PFSK-1 (cell line): ENCODE data around the gene TFPI.

ENCODE experiments used
- FOXP2 ChIP-seq: optimal IDR thresholded peaks from 2 replicates; pipeline ENCODE3; 2011; ENCODE audit warnings: borderline replicate concordance, control low read depth, inconsistent platforms; ENCODE audit not compliant: insufficient read depth; ENCODE audit errors: extremely low read length, extremely low read depth
- POLR2AphosphoS5 ChIP-seq: IDR thresholded peaks from 2 replicates; pipeline ENCODE4 v1.6.1; 2012; ENCODE audit warnings: low read depth, mild to moderate bottlenecking, control low read depth, low read length, moderate library complexity
- SIN3A ChIP-seq: IDR thresholded peaks from 2 replicates; pipeline ENCODE4 v1.6.1; 2012; ENCODE audit warnings: mild to moderate bottlenecking, low read length, moderate library complexity, borderline replicate concordance; ENCODE audit not compliant: insufficient read depth
- TAF1 ChIP-seq: IDR thresholded peaks from 2 replicates; pipeline ENCODE4 v1.6.1; 2012; ENCODE audit warnings: low read length, control low read depth, borderline replicate concordance; ENCODE audit not compliant: insufficient read depth
- TF ChIP-seq, protein P1 (sequence below), 2 experiments: IDR thresholded peaks; 2 replicates each; pipeline versions ENCODE4 v1.6.1 to v1.8.0; 2011 to 2012; ENCODE audit warnings: low read depth in 2 of 2, low read length in 2 of 2, control low read depth in 1 of 2, inconsistent platforms in 1 of 2, mild to moderate bottlenecking in 1 of 2, moderate library complexity in 1 of 2; ENCODE audit not compliant: insufficient read depth in 1 of 2

The TFPI gene

DNA sequence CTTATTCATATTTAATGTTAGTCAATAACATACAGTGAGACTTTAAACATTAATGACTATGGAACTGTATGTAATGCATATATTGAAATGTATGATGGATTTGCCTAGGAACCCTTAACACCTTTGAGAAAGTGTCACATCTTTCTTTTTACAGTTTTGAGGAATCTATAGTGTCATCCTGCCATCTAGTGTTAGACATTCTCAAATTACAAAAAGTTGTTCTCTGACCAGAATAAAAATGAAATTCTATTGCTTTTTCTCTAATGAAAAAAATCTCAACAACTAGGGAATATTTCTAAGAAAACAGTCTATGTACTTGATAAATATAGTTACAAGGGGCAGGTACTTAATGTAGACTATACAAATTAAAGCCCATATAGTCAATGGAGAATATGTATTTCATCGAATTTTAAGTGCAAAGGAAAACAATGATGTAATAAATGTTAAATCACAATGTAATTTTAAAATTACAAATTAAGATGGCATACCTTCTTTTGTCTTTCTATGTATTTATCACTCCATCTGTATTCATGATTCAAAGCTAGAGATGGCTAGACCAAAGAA is 101.1 kb downstream of the TFPI start:
- TF ChIP-seq SIN3A (no peak), TAF1 (no peak), FOXP2 (no peak), POLR2AphosphoS5 (no peak)
- TF ChIP-seq, protein P1, sequence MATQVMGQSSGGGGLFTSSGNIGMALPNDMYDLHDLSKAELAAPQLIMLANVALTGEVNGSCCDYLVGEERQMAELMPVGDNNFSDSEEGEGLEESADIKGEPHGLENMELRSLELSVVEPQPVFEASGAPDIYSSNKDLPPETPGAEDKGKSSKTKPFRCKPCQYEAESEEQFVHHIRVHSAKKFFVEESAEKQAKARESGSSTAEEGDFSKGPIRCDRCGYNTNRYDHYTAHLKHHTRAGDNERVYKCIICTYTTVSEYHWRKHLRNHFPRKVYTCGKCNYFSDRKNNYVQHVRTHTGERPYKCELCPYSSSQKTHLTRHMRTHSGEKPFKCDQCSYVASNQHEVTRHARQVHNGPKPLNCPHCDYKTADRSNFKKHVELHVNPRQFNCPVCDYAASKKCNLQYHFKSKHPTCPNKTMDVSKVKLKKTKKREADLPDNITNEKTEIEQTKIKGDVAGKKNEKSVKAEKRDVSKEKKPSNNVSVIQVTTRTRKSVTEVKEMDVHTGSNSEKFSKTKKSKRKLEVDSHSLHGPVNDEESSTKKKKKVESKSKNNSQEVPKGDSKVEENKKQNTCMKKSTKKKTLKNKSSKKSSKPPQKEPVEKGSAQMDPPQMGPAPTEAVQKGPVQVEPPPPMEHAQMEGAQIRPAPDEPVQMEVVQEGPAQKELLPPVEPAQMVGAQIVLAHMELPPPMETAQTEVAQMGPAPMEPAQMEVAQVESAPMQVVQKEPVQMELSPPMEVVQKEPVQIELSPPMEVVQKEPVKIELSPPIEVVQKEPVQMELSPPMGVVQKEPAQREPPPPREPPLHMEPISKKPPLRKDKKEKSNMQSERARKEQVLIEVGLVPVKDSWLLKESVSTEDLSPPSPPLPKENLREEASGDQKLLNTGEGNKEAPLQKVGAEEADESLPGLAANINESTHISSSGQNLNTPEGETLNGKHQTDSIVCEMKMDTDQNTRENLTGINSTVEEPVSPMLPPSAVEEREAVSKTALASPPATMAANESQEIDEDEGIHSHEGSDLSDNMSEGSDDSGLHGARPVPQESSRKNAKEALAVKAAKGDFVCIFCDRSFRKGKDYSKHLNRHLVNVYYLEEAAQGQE (IDR thresholded peaks at IDR 0.05; ENCODE audit: insufficient read depth in 1 of 2, low read depth in 2 of 2, low read length in 2 of 2), result no peak

DNA sequence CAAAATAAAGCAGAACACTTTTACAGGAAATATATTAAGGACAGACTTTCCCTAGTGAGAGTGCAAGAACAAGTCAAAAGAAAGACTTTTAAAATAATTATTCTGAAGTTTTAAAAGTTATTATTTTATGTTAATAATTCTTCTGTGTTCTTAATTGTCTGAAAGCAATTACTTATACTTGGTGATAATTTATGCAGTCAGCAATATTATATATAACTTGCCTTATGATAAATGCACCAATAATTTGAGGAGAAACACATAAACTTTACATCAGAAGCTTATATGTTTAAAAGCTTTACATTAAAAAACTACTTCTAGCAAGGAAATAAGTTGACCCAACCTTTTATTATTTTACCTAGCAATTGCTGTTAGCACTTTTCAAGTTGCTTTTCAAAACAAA is 102.7 kb downstream of the TFPI start:
- no peak for TF ChIP-seq SIN3A
- TF ChIP-seq, protein P1 (IDR thresholded peaks at IDR 0.05; ENCODE audit: insufficient read depth in 1 of 2, low read depth in 2 of 2, low read length in 2 of 2), result no peak
- TF ChIP-seq FOXP2, result no peak
- TF ChIP-seq TAF1, result no peak

DNA sequence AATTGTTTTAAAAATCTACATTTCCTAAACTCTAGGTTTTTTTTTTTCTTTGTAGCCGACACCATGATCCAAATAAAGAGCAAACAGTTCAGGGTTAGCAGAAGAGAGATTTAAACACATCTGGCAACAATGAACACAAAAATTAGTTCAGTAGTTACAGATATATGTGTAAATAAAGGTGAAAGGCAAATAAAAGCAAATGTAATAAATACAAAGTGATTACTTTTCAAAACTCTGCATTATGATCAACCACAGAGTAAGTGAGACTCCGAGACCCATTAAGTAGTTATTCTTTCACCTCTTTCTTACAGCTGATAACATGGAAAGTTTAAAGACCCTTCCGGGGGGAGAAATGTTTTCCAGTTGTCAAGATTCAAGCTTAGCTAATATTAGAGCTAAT is 106.9 kb downstream of the TFPI start:
- no peak for TF ChIP-seq TAF1
- no peak for TF ChIP-seq POLR2AphosphoS5
- no peak for TF ChIP-seq FOXP2
- TF ChIP-seq, protein P1 (IDR thresholded peaks at IDR 0.05; ENCODE audit: insufficient read depth in 1 of 2, low read depth in 2 of 2, low read length in 2 of 2), result no peak
- no peak for TF ChIP-seq SIN3A

DNA sequence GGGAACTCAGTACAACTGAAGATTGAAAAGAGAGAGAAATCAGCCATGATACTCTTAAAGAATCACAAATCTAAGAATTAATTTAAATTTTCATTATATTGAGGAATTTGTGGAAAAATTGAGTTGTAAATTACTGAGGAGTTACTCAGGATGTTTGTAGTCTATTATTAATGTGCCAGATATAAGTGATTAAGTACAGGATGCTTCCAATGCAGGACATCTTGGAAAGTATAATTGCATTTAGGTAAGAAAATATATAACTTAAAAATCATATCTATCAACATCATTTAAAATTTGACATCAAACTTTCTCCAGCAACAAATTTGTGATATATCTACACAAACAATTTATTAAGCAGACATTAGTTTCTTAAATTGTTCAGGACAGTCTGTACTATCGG is 107.5 kb downstream of the TFPI start:
- TF ChIP-seq FOXP2 (no peak), TAF1 (no peak), POLR2AphosphoS5 (no peak), SIN3A (no peak)
- TF ChIP-seq, protein P1 (IDR thresholded peaks at IDR 0.05; ENCODE audit: insufficient read depth in 1 of 2, low read depth in 2 of 2, low read length in 2 of 2), result no peak

DNA sequence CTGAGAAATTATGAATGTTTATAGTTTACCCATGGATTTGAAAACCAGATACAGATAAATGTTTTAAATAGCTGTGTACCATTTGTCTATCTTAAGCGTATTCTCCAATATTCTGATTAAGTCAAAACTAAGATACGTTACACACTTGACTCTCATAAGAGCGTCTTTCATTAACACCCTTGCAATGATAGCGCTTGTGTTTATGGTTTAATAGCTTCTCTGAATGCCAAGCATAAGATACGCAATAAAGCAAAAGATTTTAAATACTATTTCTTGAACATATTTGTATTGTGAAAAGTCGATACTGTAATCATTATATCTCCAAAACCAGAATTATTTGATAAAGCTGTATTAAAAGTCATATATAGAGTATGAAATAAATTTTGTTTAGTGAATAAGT is 109.2 kb downstream of the TFPI start:
- TF ChIP-seq SIN3A (no peak), TAF1 (no peak), FOXP2 (no peak), POLR2AphosphoS5 (no peak)
- TF ChIP-seq, protein P1 (IDR thresholded peaks at IDR 0.05; ENCODE audit: insufficient read depth in 1 of 2, low read depth in 2 of 2, low read length in 2 of 2), result no peak
